HL-60 (cell line): ENCODE data around the gene TMEM132D.

ENCODE experiments used
- POLR2AphosphoS5 ChIP-seq: IDR thresholded peaks from 2 replicates; pipeline ENCODE4 v1.6.1; 2012; ENCODE audit warnings: low read depth
- TF ChIP-seq, protein P1 (sequence below): IDR thresholded peaks from one replicate; pipeline ENCODE4 v1.5.1; 2011; ENCODE audit warnings: low read length, control low read depth, inconsistent platforms; ENCODE audit not compliant: insufficient read depth

DNA sequence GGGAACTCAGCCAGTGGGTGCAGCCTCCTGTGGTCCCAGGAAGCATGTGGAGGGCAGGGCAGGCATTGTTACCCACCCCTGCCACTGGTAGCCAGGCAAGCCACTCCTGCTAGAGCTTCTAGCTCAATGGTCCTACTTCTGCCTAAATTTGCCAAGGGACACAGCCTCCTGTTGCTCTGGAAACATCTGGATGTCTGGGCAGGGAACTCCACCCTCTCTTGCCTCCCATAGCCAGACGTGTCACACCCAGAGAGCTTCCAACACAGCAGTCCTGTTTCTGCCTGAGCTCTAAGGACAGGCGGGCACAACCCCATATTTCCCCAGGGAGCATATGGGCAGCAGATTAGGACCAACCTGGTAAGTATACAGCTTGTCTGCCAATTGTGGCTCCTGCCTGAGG is 700.4 kb downstream of the TMEM132D start:
- TF ChIP-seq POLR2AphosphoS5, result no peak
- TF ChIP-seq, protein P1, sequence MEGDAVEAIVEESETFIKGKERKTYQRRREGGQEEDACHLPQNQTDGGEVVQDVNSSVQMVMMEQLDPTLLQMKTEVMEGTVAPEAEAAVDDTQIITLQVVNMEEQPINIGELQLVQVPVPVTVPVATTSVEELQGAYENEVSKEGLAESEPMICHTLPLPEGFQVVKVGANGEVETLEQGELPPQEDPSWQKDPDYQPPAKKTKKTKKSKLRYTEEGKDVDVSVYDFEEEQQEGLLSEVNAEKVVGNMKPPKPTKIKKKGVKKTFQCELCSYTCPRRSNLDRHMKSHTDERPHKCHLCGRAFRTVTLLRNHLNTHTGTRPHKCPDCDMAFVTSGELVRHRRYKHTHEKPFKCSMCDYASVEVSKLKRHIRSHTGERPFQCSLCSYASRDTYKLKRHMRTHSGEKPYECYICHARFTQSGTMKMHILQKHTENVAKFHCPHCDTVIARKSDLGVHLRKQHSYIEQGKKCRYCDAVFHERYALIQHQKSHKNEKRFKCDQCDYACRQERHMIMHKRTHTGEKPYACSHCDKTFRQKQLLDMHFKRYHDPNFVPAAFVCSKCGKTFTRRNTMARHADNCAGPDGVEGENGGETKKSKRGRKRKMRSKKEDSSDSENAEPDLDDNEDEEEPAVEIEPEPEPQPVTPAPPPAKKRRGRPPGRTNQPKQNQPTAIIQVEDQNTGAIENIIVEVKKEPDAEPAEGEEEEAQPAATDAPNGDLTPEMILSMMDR, result no peak
